ENCODE results near the gene HOXB7.

GRCh38 chr17:48568499-48569239 is 42.1 kb downstream of the HOXB7 start:
- TF ChIP-seq CTCF (conservative IDR thresholded peaks at IDR 0.05) (no peak), EZH2 (IDR thresholded peaks at IDR 0.05; ENCODE audit: low read depth) (no peak)
